GM12878 (cell line): ENCODE measurements around the gene SORCS2. TPM values are rescaled to one million over a fixed set of nuclear protein-coding genes. Genes with fewer than 3 reads are reported as not detected.

Experiments
- ATAC-seq: fragments of 200-7000 bp; cut with Tn5 transposase; 3 replicates; pipeline ENCODE4 v1.9.1; 2020; ENCODE audit warnings: mild to moderate bottlenecking, moderate library complexity
- BruUV-seq: library from RNA; stranded (reverse); fragments of 400-500 nt; replicated peaks from 2 replicates; lab custom pipeline; 2021; lab: Mats Ljungman, UMichigan
- CTCF ChIA-PET: fragments of 300-600 bp; sonication (Branson Sonifier 250); formaldehyde crosslinking; extraction: SDS; loops from one replicate; lab custom pipeline; 2021; ENCODE audit warnings: inconsistent platforms; lab: Yijun Ruan, JAX
- POLR2A ChIA-PET: fragments of 350-600 bp; formaldehyde crosslinking; extraction: SDS; loops from one replicate; lab custom pipeline; 2021; ENCODE audit warnings: inconsistent platforms; lab: Charles Lee
- RAD21 ChIA-PET: fragments of 300-600 bp; sonication (Branson Sonifier 250); formaldehyde crosslinking; loops from one replicate; lab custom pipeline; 2023; ENCODE audit warnings: antibody characterized with exemption; ENCODE audit not compliant: unreplicated experiment; lab: Charles Lee
- SMC1A ChIA-PET: fragments of 300-600 bp; sonication (Branson Sonifier 250); formaldehyde crosslinking; loops from one replicate; lab custom pipeline; 2023; ENCODE audit not compliant: unreplicated experiment, uncharacterized antibody; lab: Charles Lee
- DNase-seq: peaks from one replicate; pipeline ENCODE4 v3.0.0-alpha.2; 2011; ENCODE audit warnings: low read depth, low spot score
- FAIRE-seq: peaks from 3 replicates; lab custom pipeline; 2011; peaks lifted over from hg19 to GRCh38; lab: Jason Lieb, UNC
- H2AFZ ChIP-seq: 2 replicates; pipeline ENCODE4 v1.6.0; 2011; ENCODE audit warnings: low read depth, low read length, control low read depth; ENCODE audit not compliant: control insufficient read depth
- H3K27ac ChIP-seq: 2 replicates; pipeline ENCODE4 v1.5.1; 2011; ENCODE audit warnings: control low read depth; ENCODE audit not compliant: control insufficient read depth, insufficient read depth
- H3K27me3 ChIP-seq, 2 experiments: replicated peaks in 1 of 2; 2 replicates each; pipeline versions ENCODE4 v1.6.0 to v1.6.1; 2011; ENCODE audit warnings: low read length in 1 of 2; ENCODE audit not compliant: control insufficient read depth in 2 of 2, insufficient read depth in 2 of 2
- H3K36me3 ChIP-seq, 2 experiments: 2 replicates each; pipeline ENCODE4 v1.5.1; 2011; ENCODE audit warnings: low read length in 1 of 2; ENCODE audit not compliant: control insufficient read depth in 2 of 2, insufficient read depth in 2 of 2
- H3K4me1 ChIP-seq: 2 replicates; pipeline ENCODE4 v1.6.1; 2011; ENCODE audit warnings: mild to moderate bottlenecking, low read length, moderate library complexity, mixed read lengths; ENCODE audit not compliant: control insufficient read depth, insufficient read depth
- H3K4me2 ChIP-seq: 2 replicates; pipeline ENCODE4 v1.6.0; 2011; ENCODE audit warnings: control low read depth; ENCODE audit not compliant: control insufficient read depth, insufficient read depth
- H3K4me3 ChIP-seq: fragments of 200-600 bp; sonication (generic); 2 replicates; pipeline ENCODE4 v1.5.1; 2016
- H3K79me2 ChIP-seq: 2 replicates; pipeline ENCODE4 v1.6.0; 2011; ENCODE audit warnings: low read length; ENCODE audit not compliant: control insufficient read depth, insufficient read depth
- H3K9ac ChIP-seq: 2 replicates; pipeline ENCODE4 v1.8.0; 2011; ENCODE audit warnings: low read length, control low read depth, mixed read lengths; ENCODE audit not compliant: control insufficient read depth, insufficient read depth
- H3K9me3 ChIP-seq: replicated peaks from 3 replicates; pipeline ENCODE4 v1.5.1; 2011; ENCODE audit warnings: mild to moderate bottlenecking, low read length; ENCODE audit not compliant: control insufficient read depth, insufficient read depth
- H4K20me1 ChIP-seq: 2 replicates; pipeline ENCODE4 v1.6.0; 2011; ENCODE audit not compliant: control insufficient read depth, insufficient read depth
- CBX3 ChIP-seq: fragments of 200-600 bp; sonication (generic); IDR thresholded peaks from 2 replicates; pipeline ENCODE4 v1.6.1; 2016; ENCODE audit warnings: low read depth, borderline replicate concordance
- CTCF ChIP-seq, 3 experiments: IDR thresholded peaks in 2 of 3; conservative IDR thresholded peaks in 1 of 3; 2 replicates each; pipeline ENCODE4 v1.5.1; 2011; ENCODE audit warnings: low read depth in 3 of 3, low read length in 3 of 3, mild to moderate bottlenecking in 3 of 3, control low read depth in 2 of 3, moderate library complexity in 2 of 3, inconsistent platforms in 1 of 3, mixed read lengths in 1 of 3; ENCODE audit not compliant: control insufficient read depth in 2 of 3, insufficient read depth in 1 of 3; ENCODE audit errors: extremely low read depth in 1 of 3
- E2F8 ChIP-seq: fragments of 450-650 bp; IDR thresholded peaks from 2 replicates; pipeline ENCODE4 v1.6.1; 2018; ENCODE audit warnings: mild to moderate bottlenecking, low read depth, moderate library complexity; ENCODE audit not compliant: partially characterized antibody
- ELK1 ChIP-seq: IDR thresholded peaks from 2 replicates; pipeline ENCODE4 v1.6.1; 2012; ENCODE audit warnings: low read depth, low read length, improper control_type of control experiment
- ETV6 ChIP-seq, 2 experiments: fragments of 450-650 bp in 1 of 2; IDR thresholded peaks in 1 of 2; conservative IDR thresholded peaks in 1 of 2; 2 replicates each; pipeline ENCODE4 v1.6.1; 2014; ENCODE audit warnings: antibody characterized with exemption in 1 of 2, borderline replicate concordance in 1 of 2, low read depth in 1 of 2, mild to moderate bottlenecking in 1 of 2, moderate library complexity in 1 of 2
- HDAC6 ChIP-seq: fragments of 200-600 bp; sonication (generic); IDR thresholded peaks from one replicate; pipeline ENCODE4 v1.8.0; 2017; ENCODE audit warnings: antibody characterized with exemption; ENCODE audit not compliant: unreplicated experiment
- IKZF2 ChIP-seq, 2 experiments: fragments of 450-650 bp; IDR thresholded peaks; 2 replicates each; pipeline ENCODE4 v1.6.1; 2017; ENCODE audit warnings: mild to moderate bottlenecking in 2 of 2, moderate library complexity in 2 of 2
- IRF5 ChIP-seq: fragments of 450-650 bp; IDR thresholded peaks from 2 replicates; pipeline ENCODE4 v1.6.1; 2017; ENCODE audit warnings: borderline replicate concordance
- MXI1 ChIP-seq: fragments of 150-350 bp; IDR thresholded peaks from 2 replicates; pipeline ENCODE4 v1.6.1; 2011; ENCODE audit warnings: low read depth, mild to moderate bottlenecking, inconsistent platforms, low read length, improper control_type of control experiment
- NR2F1 ChIP-seq: fragments of 450-650 bp; conservative IDR thresholded peaks from 2 replicates; pipeline ENCODE4 v1.6.1; 2017; ENCODE audit warnings: mild to moderate bottlenecking
- POLR2A ChIP-seq: IDR thresholded peaks from 2 replicates; pipeline ENCODE4 v1.6.1; 2011; ENCODE audit warnings: low read depth, mild to moderate bottlenecking, low read length
- POU2F2 ChIP-seq: IDR thresholded peaks from 3 replicates; pipeline ENCODE4 v1.6.1; 2011; ENCODE audit warnings: low read depth, mild to moderate bottlenecking, low read length, borderline replicate concordance
- ZNF24 ChIP-seq: fragments of 450-650 bp; IDR thresholded peaks from 2 replicates; pipeline ENCODE4 v1.6.1; 2017; ENCODE audit warnings: antibody characterized with exemption, mild to moderate bottlenecking
- WGBS: methylation state at CpG from one replicate; pipeline ENCODE4 v1.1.6; 2016; ENCODE audit warnings: low lambda C conversion rate; ENCODE audit not compliant: insufficient replicate concordance, insufficient coverage; ENCODE audit errors: missing lambda C conversion rate; 5-methylcytosine and 5-hydroxymethylcytosine counted together
- in situ Hi-C: fragments of 300-500 bp; cut with MboI; formaldehyde crosslinking; loops from 9 replicates; pipeline ENCODE4 v1.14.3; 2018; ENCODE audit warnings: mixed read lengths
- intact Hi-C: fragments of 100-400 bp; cut with micrococcal nuclease; formaldehyde crosslinking; loops from one replicate; pipeline ENCODE4 v1.14.2; 2022; ENCODE audit not compliant: unreplicated experiment
- polyA plus RNA-seq, 11 experiments: library from polyadenylated mRNA; depleted of rRNA in 4 of 11; unstranded in 6 of 11; stranded (reverse) in 5 of 11; fragments of >200 nt; fragmentation: Nextera tagmentation in 4 of 11; fragmentation: Illumina TruSeq in 1 of 11; extraction: Ambion mirVana in 4 of 11; extraction: Trizol in 1 of 11; gene quantifications; 1 replicate in 1 of 11; 2 replicates in 10 of 11; pipeline versions ENCODE4 v1.2.1 to v1.2.3, GENCODE V29; 2011 to 2016; ENCODE audit warnings: inconsistent platforms in 2 of 11, missing spikeins in 2 of 11, low read depth in 1 of 11
- total RNA-seq, 4 experiments: library from RNA; depleted of rRNA in 3 of 4; stranded (reverse); fragments of >200 nt in 3 of 4; fragmentation: Illumina TruSeq in 1 of 4; extraction: Trizol in 1 of 4; gene quantifications; 2 replicates each; pipeline versions ENCODE4 v1.2.1 to v1.2.3, GENCODE V29; 2013 to 2021

Gene SORCS2
- total and polyA plus RNA-seq, 10 of the 15 experiments (the other 5 are each of a cell fraction or from before 2014, with no cell fraction given): 0.01 to 0.15 (median 0.05) TPM; not detected in 5

- H3K79me2 ChIP-seq: no peaks in the 10 kb centered on the region
- ChIA-PET RAD21 (interaction anchor here (1.3 kb wide), 1 partner anchor 615 kb away, joined by 3 read pairs; no protein-coding TSS in a partner anchor), CTCF (no interaction called here), SMC1A (no interaction called here), POLR2A (no interaction called here)
- no peak for FAIRE-seq
- H3K27me3 ChIP-seq: peaks cover 0 to 2% of the 10 kb centered on the region in 2 experiments; a peak in 3 of 4 replicates
- intact Hi-C loops: loop anchor here (10.0 kb wide), 1 partner anchor 528 kb away; no protein-coding TSS in a partner anchor
- H3K36me3 ChIP-seq: no peaks in the 10 kb centered on the region
- no peak overlapping the region for H3K9ac ChIP-seq
- no peaks in the 10 kb centered on the region for H3K9me3 ChIP-seq
- H2AFZ ChIP-seq: no peak overlapping the region
- TF ChIP-seq E2F8 (no peak), HDAC6 (no peak), ELK1 (no peak), CBX3 (no peak), MXI1 (no peak), ZNF24 (no peak), IRF5 (no peak), POLR2A (no peak), POU2F2 (no peak), ETV6 (conservative IDR thresholded peaks at IDR 0.05 in 1 of 2, IDR thresholded peaks at IDR 0.05 in 1 of 2; ENCODE audit: borderline replicate concordance in 1 of 2, low read depth in 1 of 2) (no peak), CTCF (IDR thresholded peaks at IDR 0.05 in 2 of 3, conservative IDR thresholded peaks at IDR 0.05 in 1 of 3; ENCODE audit: control insufficient read depth in 2 of 3, extremely low read depth in 1 of 3, insufficient read depth in 1 of 3, low read depth in 3 of 3, low read length in 3 of 3) (no peak; a peak in 1 of 6 replicates), IKZF2 (IDR thresholded peaks at IDR 0.05) (no peak), NR2F1 (no peak)
- no peaks in the 10 kb centered on the region; the same call in 1 of the 2 replicates for H4K20me1 ChIP-seq
- WGBS: 46% methylated on average over 7 of the region's 7 CpGs
- no TSS peak for BruUV-seq
- no peak overlapping the region for H3K4me2 ChIP-seq
- DNase-seq: no peak
- no peaks in the 10 kb centered on the region for H3K4me1 ChIP-seq
- no peak overlapping the region for H3K27ac ChIP-seq
- in situ Hi-C loops: no loop called here
- no peak overlapping the region for H3K4me3 ChIP-seq
- ATAC-seq: no peak
Observed at GRCh38 chr4:7187168-7187535, 5.2 kb upstream of the SORCS2 start.
